Skin of body (tissue), 2 donors: ENCODE data around the gene PHKA2. TPM values are rescaled to one million over a fixed set of nuclear protein-coding genes. Genes with fewer than 3 reads are reported as not detected.

Experiments
- DNase-seq: peaks from one replicate; lab custom pipeline; 2025; lab: John Stamatoyannopoulos, UW
- total RNA-seq: library from RNA; depleted of rRNA; stranded (reverse); fragments of >200 nt; gene quantifications from one replicate; pipeline ENCODE4 v1.2.3, GENCODE V29; 2014

Gene PHKA2
- total RNA-seq, 1 donor from 2014 or later, result 26.5 TPM

DNA sequence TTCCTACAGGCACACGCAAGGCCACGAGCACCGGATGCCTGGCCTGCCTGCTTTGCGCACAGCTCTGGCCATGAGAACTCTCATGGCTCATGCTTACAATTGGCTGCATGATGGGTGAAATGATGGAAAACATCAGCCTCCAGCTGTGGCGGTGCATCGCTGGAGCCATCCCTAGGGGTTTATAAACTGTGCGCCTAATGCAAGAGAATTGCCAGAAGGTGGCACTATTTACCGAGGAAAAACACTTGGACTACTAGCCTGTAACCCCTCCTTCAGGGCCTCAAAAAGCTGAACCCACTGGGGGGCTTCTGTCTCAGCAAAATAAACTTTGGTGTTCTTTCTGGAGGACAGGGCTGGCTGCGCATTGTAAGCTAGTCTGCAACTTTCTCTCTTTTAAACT is 51.9 kb downstream of the PHKA2 start:
- no peak for DNase-seq

DNA sequence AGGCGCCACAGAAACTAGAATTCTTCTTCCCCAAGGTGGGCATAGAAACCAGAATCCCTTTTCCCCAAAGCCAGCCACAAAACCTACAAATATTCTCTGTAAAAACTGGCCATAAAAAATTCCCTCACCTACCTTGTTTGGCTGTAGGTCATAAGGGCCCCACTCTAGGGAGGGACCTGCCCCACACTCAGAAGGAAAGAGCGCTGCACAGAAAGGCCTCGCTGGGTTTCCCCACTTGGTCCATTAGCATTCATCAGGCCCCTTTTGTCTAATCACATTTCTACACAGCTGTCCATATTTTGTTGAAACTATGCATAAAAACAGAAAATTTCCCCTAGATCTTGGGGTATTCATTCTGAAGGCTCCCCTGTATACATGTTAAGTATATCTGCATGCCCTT is 54.1 kb downstream of the PHKA2 start:
- no peak for DNase-seq

DNA sequence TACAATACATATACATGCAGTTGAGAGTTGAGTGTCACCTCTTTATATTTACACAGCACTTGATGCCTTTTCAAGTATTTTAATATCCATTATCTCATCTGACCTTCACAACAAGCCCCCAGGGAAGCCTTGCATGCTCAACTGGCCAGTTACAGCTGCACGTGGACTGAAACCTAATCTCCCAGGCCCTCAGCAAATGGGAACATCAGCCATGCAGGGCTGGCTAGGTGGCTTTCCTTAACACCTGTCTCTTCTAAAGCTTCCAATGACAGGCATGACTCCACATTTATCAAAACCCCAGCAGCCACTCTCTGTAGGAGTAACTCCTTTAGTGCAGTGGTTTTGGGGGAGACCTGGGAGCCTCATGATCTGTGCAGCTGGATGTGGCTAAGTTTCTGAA is 56.4 kb downstream of the PHKA2 start:
- DNase-seq, result no peak

DNA sequence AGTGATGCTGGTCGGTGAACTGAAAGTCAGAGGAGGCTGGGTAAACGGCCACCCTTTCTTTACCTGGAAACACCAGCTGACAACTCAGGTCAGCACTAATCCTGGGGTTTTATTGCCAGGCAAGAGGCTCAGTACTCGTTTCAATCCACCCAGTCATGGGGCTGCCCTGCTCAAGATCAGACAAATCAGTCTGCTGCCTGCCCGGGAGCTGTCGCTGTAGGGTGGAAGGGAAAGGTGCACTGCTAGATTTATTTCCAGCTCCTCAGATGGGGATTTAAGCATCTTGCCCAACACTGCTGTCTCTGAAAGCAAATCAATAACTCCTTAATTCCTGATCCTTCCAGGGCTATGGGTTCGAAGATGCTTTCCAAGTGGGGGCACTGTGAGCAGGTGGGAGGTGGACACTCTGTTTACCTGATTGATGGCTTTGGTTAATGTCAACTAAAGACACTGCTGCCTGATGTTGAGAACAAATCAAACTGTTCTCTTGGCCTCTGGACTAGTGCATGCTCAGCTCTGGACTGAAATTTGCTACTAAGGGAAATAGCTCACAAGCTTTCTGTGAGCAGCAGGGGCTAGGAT is 59.3 kb downstream of the PHKA2 start:
- no peak for DNase-seq

DNA sequence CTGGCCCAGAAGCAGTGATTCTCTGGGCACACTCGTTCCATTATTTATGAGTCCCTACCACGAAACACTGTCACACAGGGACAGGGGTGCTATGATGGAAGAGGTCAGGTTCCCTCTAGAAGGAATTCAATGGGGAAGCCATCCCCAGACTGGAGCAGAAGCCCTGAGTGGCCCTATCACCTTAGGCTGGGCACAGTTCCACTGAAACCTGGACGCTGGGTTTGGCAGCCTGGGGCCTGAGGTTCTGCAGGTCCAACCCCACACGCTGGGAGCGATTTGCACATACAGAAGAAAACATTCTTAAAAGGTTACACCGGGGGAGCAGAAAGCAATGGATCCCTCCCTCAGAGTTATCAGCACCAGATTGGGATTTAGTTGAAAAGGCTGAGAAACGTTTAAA is 63.3 kb downstream of the PHKA2 start:
- no peak for DNase-seq

DNA sequence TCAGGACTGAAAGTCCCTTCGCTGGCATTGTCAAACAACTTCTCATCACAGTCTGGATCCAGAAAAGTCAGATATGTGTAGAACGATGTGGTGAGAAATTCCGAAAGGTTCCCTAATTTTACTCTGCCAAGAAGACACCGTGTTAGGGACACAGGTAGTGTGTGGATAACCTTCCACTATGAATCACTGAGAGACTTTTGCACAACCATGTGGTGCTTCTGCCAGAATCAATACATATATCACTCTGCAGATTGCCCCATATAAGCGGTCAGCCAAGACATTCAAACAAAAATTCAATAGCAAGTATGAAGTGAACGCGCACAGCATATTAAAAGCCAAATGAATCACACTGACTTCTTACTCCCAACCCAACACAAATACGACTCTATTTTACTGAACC is 63.8 kb downstream of the PHKA2 start:
- DNase-seq, result no peak

DNA sequence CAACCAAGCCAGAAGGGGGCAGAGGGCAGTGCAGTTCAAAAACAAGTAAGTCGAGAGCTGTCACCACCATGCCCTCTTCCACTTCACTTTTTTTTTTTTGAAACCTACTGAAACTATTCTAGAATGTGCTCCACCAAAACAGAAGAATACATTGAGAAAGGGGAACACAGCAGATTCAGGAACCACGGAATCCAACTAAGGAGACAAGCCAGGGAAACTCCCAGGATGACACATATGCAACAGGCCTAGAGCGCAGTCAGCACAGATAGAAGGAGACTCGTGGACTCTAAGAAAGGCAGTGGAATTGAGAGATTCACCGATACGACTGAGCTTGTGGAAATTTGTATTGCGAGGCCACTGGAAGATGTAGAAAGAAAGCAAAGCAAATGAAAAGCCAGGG is 66.1 kb downstream of the PHKA2 start:
- no peak for DNase-seq

DNA sequence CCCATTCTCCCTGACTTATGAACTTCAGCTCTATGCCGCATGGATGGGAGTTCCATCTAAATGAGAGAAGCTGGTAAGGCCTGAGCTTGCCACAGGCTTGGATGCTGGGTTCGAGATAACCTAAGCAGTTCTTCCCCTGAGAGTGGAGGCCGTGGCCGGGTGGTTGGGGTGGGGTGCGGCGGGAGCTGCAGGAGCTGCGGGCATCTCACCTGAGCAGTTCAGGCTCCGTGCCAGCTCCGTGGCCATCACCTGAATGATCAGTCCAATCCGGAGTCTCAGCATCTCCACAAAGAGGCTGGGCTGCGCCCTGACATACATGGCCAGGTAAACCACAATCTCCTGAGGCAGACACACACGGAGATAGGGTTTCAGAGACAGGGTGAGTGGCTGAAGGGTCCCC is 77.6 kb downstream of the PHKA2 start:
- DNase-seq, result no peak

DNA sequence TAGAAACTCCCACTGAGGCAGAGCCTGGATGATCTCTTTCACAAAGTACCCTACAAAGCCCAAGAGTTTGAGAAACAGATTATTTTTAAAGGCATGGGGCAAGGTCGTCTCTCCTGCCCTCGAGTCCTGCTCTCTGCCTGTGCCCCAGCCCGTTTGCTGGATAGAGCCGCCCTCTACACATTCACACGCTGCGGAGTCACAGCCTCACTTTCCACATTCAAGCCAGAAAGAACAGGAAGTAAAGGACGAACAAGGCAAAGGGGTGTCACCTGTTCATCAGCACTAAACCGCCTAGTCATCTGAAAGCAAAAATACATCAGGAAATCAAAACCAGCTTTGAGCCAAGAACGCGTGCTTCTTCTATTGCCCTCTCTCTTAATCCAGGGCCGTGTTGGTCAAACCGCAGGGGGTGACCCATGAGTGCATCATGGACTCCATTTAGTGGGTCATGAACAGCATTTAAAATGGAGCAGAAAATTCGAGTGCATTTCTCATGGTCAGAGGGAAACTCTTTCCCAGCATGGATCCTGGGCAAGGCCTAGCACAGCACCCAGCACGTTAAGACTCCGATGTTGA is 83.4 kb downstream of the PHKA2 start:
- DNase-seq, result no peak

DNA sequence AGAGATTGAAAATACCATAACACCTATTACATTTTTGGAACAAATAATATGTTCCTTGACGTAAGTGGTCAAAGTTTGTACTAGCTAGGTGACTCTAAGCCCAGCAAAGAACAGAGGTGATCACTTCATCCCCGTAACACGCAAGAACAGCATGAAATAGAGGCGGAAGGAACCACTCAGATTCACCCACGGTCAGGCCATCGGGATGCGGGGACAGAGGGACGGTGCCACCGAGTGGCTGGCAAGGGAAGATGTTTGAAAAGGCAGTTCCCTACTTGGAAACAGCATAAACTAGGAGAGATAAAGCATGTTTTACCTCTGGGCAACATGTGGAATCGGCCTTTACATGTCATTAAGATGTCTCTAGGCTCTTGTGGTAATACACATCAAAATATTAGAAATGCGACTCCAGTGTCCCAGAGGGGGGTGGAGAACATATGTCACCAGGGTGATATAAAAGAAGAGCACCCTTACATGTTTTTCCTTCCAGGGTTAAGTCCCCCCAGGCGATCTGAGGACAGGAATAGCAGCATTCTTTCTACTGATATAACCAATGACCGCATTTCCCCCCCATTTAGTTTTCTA is 84.0 kb downstream of the PHKA2 start:
- DNase-seq, result no peak

DNA sequence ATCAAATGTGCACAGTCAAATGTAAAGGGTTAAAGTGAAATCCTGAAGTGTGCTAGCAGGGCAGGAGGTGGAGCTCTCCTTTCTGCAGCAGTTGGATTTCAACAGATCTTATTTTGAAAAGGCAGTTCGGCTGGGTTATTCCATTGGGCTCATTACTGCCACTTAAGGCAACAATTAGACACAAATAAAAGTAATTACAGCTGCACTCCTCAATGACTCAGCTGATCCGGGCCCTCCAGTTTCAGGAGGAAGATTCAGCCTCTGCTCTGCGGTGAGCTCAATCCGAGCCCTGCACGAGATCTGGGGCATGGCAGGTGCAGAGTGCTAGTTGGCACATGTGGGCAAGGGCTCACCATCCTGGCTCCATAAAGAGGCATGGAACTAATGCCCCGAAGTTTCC is 85.4 kb downstream of the PHKA2 start:
- no peak for DNase-seq

DNA sequence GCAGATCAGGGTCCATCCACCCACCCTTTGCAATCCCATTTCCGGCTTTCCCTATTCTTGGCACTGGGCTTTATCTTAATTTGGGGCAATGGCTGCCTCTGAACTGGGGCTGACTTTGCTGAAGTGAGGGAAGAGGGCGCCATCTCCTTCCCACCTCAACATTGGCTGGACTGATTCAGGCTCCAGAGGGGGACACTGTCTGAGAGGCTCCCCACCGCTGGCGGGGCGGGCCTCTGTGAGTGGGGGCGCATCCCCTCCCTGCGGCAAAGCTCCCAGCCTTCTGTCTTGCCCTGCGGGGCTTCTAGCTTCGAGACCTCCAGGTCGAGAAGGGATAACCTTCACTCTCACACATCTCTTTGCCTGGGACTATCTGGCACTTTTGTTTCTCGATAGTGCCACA is 85.8 kb downstream of the PHKA2 start:
- no peak for DNase-seq

DNA sequence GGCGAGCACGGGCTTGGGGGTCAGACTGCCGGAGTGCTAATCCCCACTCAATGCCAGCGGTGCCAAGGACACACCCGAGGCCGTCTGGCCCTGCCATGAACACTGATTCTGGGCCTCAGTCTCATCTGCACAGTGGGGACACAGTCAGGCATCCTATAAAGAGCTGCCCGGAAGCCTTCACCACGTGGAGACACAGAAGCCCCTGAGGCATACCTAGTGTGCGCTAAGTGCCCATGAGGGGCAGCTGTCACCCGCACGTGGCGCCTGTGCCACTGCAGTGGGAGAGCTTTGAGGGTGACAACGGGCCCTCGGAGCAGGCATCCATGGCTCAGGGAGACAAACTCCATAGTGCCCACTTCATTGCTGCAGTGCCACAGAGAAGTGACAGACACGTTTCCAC is 86.3 kb downstream of the PHKA2 start:
- DNase-seq, result no peak

DNA sequence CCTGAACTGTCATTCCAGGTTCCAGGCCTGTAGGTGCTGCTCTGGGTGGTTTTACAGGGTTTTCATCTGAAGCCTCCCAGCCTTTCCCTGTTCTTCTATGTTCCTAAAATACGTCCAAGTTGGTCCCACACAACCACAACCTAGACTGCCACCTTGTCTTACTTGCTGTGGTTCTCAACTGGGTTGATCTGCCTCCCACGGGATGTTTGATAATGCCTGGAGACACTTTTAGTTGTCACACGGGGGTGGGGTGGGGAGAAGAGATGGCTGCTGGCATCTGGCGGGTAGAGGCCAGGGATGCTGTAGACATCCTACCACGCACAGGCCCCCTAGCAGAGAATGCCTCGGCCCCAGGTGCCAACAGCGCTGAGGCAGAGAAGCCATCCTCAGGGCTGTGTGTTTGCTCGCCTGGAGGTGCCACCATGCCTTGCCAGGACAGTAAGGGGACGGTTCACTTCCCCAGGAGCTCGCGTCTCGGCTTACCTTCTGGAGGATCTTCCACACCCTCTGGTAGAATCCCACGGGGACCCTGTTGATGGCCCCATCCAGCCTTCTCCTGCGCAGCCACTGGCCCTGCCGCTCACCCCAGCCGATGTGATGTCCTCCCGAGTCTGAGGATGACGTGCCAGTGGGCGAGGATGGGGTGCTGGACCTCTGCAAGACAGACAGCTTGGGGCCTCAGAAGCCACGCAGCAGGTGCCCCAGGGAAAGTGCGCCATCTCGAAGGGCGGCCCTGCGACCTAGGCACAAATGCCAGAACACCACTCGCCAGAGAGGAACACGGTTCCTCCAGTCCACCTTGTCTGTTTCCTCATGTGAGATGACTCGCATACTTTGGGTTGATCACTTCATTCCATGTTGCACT is 87.0 kb downstream of the PHKA2 start:
- no peak for DNase-seq

DNA sequence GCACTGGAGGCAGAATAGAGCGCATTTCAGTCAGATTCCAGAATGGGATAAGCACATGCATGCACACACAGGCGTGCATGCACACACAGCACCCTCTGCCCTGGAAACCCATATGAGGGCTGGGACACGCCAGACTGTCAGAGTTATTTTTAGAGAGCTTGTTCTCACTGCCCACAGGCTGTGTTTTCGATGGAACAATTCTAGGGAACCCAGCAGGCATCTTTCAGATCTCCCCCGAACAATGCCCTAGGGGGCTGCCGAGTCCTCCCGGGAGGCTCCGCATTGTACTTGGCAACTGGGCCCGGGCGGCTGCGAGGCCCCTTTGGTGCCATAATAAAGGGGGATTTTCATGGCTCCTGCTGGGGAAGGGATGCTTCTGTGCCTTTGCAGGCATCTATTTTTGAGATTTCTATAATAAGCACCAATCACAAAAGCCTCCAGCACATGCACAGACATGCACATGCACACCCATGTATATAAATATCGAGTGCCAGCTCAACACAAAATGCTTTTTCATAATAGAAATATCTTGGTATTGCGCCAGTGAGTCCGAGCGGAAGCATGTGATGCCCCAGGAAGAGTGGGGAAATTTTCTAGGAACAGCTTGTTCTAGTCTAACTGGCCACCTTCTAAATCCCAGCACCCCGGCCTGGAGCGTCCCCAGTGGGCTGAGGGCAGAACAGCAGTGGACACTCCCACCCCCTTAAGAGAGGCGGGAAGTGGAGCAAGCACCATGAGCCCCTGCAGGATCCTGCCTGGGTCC is 88.5 kb downstream of the PHKA2 start:
- DNase-seq, result peak; percentile 3

DNA sequence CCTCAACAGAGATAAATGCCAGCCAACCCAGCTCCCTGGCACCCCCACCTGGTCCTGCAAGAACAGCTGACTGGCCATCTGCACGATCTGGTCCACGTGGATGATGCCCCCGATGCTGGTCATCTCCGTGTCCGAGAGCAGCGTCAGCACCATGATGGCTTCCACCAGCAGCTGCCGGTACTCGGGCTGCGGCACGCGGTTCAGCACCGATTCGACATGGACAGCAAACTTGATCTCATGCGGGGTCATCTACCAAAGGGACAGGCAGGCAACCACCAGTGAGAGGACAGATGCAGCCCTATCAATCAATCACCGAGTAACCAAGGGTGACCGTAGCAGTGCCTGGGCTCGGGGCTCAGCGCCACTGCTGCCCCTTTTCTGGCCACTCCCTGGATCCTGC is 89.8 kb downstream of the PHKA2 start:
- DNase-seq, result no peak

DNA sequence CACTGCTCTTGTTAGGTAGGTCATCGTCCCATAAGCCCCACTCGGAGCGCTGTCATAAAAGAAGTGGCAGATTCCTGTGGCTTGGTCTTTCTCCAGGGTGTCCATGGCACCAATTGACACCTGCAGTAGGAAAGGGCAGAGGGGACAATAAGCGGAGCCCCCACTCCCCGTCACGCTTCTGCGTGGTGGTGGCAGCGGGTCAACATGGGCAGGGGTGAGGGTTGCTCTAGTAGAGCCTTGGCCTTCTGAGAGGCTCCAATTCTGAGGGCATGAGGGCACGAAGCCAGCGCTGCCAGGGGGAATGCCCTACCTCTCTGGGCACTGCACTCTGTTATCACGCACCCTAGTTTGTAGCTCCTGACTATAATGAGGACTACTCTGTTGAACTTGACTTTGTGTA is 90.4 kb downstream of the PHKA2 start:
- DNase-seq, result no peak

DNA sequence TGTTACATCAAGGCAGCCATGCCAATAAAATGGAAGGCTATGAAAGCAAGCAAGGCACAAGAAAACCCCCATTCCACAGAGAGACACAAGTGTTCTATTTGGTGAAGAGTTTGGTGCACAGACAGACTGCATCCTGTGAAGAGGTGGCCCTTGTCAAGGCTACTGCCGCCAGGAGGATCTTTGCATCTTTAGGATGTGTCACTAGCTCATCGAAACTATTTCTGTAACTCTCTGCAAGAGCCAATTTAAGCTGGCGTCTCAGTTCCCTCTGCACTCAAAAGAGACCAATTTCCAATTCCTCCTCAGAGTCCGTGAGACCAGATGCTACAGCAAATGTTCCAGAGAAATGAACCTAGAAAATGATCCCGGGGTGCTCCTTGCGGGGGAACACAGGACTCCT is 91.0 kb downstream of the PHKA2 start:
- no peak for DNase-seq

DNA sequence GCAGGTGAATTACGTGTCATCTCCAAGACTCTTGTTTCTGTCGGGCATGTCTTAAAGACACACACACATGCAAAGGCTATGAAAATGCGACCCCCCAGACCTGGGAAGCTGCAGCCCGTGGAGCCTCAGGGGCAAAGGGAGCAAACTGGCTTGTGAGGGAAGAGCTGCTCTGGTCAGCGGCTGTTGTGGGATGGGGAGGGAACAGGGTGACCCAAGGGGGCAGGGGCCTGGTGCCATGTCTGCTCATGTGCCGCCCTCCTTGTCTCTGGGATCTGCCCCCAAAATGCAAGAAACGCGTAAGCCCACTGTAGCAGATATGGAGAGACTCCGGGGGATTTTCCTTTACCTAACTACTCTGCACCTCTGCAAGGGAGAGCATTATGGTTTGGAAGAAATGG is 92.4 kb downstream of the PHKA2 start:
- no peak for DNase-seq

DNA sequence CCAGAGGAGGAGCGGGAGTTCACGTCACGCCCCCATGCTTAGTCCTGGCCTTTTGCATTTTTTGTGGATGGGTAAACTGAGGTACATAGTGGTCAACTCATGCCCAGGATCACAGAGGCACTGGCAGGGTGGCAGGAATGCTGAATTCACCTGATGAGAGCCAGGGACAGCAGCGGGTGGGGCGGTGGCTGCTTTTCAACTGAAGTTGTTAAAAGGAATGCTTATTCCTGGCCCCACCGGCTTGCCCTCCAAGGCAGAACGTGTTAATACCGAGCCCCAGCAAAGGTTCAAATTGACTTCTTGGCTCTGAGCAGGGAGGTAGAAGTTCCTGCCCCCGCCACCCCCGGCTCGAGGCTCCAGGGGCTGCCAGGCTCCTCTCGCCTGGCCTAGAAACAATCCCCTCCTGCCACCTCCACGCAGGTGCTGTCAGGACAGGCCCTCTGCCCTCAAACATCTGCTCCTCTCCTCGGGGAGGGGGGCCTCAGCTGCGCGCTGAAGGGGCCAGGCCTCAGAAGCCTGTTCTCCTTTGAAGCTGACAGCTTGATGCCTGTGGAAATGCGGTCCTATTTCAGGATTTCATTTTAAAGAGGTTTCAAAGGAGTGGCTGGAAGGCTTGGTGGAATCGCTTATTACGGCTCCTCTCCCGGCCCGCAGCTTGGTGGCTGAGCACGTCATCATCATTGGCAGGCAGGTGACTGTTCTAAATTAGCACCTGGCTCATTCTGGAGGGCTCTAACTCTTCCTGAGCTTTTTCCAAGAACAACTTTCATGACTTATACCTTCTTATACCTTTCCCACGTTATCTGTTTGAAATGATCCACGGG is 93.0 kb downstream of the PHKA2 start:
- no peak for DNase-seq

DNA sequence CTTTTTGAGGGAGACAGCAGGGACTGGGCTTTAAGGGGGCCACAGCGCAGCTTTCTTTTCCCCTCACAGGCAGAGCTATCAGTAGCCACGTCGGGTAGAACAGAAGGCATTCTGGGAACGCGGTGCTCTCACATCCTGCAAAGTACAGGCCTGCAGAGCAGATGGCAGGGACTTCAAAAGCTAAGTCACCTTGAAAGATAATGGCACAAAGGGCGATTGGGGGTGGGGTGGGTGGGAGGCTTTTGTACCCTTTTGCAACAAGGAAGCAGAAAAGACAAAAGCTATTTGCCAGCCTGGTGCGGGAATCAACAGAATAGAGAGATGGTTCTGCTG is 93.9 kb downstream of the PHKA2 start:
- DNase-seq, result no peak
